Upper lobe of left lung (tissue), 6 donors: ENCODE data around the gene CHD5. TPM values are rescaled to one million over a fixed set of nuclear protein-coding genes. Genes with fewer than 3 reads are reported as not detected.
A peak's percentile ranks its signal among the peaks of the same experiment; 100 is the strongest.

ENCODE experiments used
- ATAC-seq, 2 donors: fragments of 200-7000 bp; cut with Tn5 transposase; one replicate each; pipeline ENCODE4 v1.9.1; 2022; ENCODE audit warnings: mild to moderate bottlenecking in 2 of 2, moderate library complexity in 2 of 2; ENCODE audit not compliant: low FRiP score in 2 of 2
- DNase-seq, 2 donors: peaks; one replicate each; pipeline ENCODE4 v3.0.0-alpha.2; 2019 to 2020
- H3K27ac ChIP-seq, 4 donors: fragments of 200-600 bp; sonication (generic); one replicate each; pipeline ENCODE4 v1.5.1; 2016 to 2019
- H3K27me3 ChIP-seq, 4 donors: fragments of 200-600 bp; sonication (generic); one replicate each; pipeline ENCODE4 v1.5.1; 2017 to 2019
- H3K36me3 ChIP-seq, 4 donors: fragments of 200-600 bp; sonication (generic); one replicate each; pipeline ENCODE4 v1.5.1; 2016 to 2019
- H3K4me1 ChIP-seq, 4 donors: fragments of 200-600 bp; sonication (generic); one replicate each; pipeline ENCODE4 v1.5.1; 2018 to 2019
- H3K4me3 ChIP-seq, 4 donors: fragments of 200-600 bp; sonication (generic); one replicate each; pipeline ENCODE4 v1.5.1; 2017 to 2019; ENCODE audit warnings: mild to moderate bottlenecking in 2 of 4, moderate library complexity in 1 of 4
- H3K9me3 ChIP-seq, 4 donors: fragments of 200-600 bp; sonication (generic); one replicate each; pipeline ENCODE4 v1.5.1; 2018 to 2019
- EP300 ChIP-seq, 4 donors: sonication (generic); formaldehyde crosslinking; IDR thresholded peaks; one replicate each; pipeline ENCODE4 v1.5.1; 2017; ENCODE audit warnings: antibody characterized with exemption in 4 of 4, control low read depth in 2 of 4
- POLR2A ChIP-seq, 4 donors: fragments of 450-650 bp; IDR thresholded peaks; one replicate each; pipeline ENCODE4 v1.5.1; 2016 to 2017; ENCODE audit warnings: antibody characterized with exemption in 4 of 4, mild to moderate bottlenecking in 2 of 4
- POLR2AphosphoS5 ChIP-seq, 2 donors: sonication (generic); formaldehyde crosslinking; IDR thresholded peaks; one replicate each; pipeline ENCODE4 v1.5.1; 2017; ENCODE audit warnings: antibody characterized with exemption in 2 of 2
- WGBS, 2 donors: methylation state at CpG; one replicate each; pipeline ENCODE4 v1.1.5; 2017 to 2018; 5-methylcytosine and 5-hydroxymethylcytosine counted together
- total RNA-seq, 6 donors: library from RNA; depleted of rRNA in 4 of 6; stranded (reverse); fragments of >200 nt in 4 of 6; gene quantifications; one replicate each; pipeline versions ENCODE4 v1.1.0 to v1.2.1, GENCODE V29; 2016 to 2021
- TF ChIP-seq, protein P1 (sequence below), 6 experiments: fragments of 450-650 bp in 4 of 6; fragments of 200-600 bp in 2 of 6; sonication (generic) in 2 of 6; IDR thresholded peaks; one replicate each; pipeline ENCODE4 v1.5.1; 2016 to 2019; ENCODE audit warnings: antibody characterized with exemption in 6 of 6
- donor health status: DM: no; HTN: no; CAD: no; lungs with moderate emphysema.
- donor health status: DM: no; HTN: yes; CAD: no; lungs with severe emphysema.

CHD5 gene
- total RNA-seq, 6 donors from 2014 or later, result 0.14 to 1.3 (median 0.25) TPM

DNA sequence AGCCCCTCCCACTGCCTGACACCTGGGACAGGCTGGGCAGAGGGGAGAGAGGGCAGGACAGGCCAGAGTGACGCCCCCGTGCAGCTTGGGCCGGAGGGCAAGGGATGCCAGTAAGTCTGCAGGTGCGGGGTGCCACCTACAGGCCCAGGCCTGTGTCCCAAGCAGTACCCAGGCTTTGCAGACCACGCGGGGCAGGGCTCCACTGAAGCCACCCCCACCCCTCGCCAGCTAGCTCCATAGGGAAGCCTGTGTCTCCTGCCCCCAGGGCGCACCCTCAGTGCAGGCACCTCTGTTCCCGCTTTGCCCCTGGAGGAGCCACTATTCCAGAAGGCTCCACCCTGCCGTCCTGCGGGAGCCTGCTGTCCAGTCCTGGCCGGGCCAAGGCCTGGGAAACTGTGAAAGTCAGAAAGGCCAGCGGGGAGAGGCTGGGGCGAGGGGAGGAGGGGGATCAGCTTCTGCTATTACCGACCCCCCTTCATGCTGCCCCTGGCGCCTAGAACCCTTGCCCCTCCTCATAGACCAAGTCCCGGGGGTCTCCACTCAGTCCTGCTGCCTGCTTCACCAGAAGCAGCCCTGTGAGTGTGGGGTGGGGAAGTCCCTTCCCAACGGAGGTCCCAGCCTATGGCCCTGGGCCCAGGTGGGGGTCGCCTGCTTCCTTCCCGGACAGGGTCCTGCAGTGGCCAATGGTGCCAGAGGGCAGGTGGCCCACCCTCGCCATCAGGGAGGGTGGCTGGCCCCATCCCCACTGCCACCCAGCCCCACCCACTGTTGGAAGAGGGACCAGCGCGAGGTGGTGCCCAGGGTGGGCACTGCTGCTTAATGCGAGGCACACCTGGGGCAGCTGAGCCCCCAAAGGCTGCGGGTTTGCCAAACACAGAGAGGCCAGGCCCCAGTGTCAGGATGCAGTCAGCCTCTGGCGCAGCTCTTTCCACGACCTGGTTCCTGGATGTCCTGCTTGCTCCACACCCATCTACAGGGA lies 80.0 kb downstream of the CHD5 start:
- Histone ChIP-seq H3K27ac (no peak overlapping the region), H3K27me3 (no peaks in the 10 kb centered on the region), H3K9me3 (no peaks in the 10 kb centered on the region), H3K4me3 (no peak overlapping the region), H3K4me1 (no peaks in the 10 kb centered on the region), H3K36me3 (peaks cover 0 to 9% (median 0%) of the 10 kb centered on the region in 4 donors)
- WGBS, 2 donors, result 58 to 70% methylated on average over 6 to 26 of the region's 27 CpGs
- ATAC-seq, result no peak
- TF ChIP-seq, protein P1, sequence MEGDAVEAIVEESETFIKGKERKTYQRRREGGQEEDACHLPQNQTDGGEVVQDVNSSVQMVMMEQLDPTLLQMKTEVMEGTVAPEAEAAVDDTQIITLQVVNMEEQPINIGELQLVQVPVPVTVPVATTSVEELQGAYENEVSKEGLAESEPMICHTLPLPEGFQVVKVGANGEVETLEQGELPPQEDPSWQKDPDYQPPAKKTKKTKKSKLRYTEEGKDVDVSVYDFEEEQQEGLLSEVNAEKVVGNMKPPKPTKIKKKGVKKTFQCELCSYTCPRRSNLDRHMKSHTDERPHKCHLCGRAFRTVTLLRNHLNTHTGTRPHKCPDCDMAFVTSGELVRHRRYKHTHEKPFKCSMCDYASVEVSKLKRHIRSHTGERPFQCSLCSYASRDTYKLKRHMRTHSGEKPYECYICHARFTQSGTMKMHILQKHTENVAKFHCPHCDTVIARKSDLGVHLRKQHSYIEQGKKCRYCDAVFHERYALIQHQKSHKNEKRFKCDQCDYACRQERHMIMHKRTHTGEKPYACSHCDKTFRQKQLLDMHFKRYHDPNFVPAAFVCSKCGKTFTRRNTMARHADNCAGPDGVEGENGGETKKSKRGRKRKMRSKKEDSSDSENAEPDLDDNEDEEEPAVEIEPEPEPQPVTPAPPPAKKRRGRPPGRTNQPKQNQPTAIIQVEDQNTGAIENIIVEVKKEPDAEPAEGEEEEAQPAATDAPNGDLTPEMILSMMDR (IDR thresholded peaks at IDR 0.05), result no peak
- TF ChIP-seq EP300 (IDR thresholded peaks at IDR 0.05) (no peak), POLR2AphosphoS5 (IDR thresholded peaks at IDR 0.05) (no peak), POLR2A (IDR thresholded peaks at IDR 0.05) (no peak)
- peak in 1 of 2 donors; percentile 63 for DNase-seq

DNA sequence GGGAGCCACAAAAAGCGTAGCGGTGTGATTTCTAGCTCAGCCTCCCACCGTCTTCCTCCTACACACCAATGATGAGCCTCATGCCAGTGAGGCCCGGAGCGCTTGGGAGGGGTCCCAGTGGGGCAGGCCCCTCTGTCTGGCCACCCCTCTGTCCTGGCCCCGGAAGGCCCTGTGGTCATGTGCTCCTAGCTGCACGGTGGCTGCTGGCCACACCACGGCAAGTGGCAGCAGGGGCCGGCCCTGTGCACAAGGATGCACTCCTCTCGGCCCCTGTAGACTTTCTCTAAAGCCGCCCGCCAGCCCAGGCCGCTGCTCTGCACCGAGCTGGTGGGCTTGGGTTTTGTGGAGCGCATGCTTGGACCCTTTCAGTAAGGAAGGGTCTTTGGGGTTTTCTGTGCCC lies 80.8 kb downstream of the CHD5 start:
- H3K36me3 ChIP-seq, result peaks cover 0 to 9% (median 2%) of the 10 kb centered on the region in 4 donors
- peak in 1 of 2 donors; percentile 70 for DNase-seq

DNA sequence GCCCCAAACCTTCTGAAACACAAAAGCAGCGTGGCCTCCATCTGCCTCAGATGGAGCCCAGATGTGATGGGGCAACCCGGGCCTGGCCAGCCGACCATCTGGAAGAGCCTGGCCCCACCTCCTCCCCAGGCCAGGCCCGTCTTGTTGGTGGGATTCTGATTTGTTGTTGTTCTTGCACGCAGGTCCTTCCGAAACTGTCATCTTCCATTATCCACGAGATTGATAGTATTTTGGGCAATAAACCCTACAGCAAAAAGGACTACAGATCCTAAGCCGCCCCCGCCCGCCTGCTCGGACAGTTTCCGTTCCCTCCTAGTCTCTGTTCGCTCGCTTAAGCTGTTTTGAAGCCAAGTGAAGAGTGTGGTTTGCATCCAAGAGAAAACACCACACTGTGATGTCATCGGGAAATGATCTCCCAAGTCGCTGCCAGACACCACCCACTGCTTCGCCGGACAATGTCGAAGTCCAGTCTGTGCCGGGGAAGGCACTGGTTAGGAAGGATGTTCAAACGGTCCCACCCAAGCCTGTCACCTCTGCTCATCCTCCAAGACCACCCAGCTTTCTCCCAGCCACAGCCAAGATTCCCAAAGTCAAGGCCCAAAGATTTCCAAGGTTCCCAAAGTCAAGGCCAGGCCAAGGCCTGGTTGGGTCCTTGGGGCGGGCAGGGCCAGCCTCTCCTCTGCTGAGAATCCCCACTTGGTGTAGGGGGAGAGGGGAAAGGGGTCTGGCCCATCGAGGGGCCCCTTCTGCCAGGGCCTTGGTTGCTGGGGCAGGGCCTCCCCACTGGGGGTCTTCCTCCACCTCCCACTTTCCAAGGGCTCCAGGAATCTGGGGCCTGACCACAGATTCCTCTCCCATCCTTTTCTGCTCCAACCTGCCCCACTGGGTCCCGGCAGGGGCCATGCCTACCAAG lies 81.6 kb downstream of the CHD5 start:
- TF ChIP-seq POLR2A (IDR thresholded peaks at IDR 0.05), result no peak
- TF ChIP-seq, protein P1 (IDR thresholded peaks at IDR 0.05), result no peak
- no peak for TF ChIP-seq POLR2AphosphoS5 (IDR thresholded peaks at IDR 0.05)
- no peak for TF ChIP-seq EP300 (IDR thresholded peaks at IDR 0.05)
- H3K27ac ChIP-seq, result no peak overlapping the region
- H3K9me3 ChIP-seq, result no peaks in the 10 kb centered on the region
- WGBS, 2 donors, result 79 to 86% methylated on average over 20 to 24 of the region's 24 CpGs
- DNase-seq (peak in 1 of 2 donors; percentile 44), ATAC-seq (peak in 1 of 2 donors; percentile 78)
- H3K27me3 ChIP-seq, result no peaks in the 10 kb centered on the region
- H3K4me1 ChIP-seq, result no peaks in the 10 kb centered on the region
- no peak overlapping the region for H3K4me3 ChIP-seq
- peaks cover 0 to 9% (median 2%) of the 10 kb centered on the region in 4 donors for H3K36me3 ChIP-seq

More for the DNA sequence above, 80.8 kb downstream of the CHD5 start:
- ATAC-seq, result no peak
- 89 to 92% methylated on average over 8 to 9 of the region's 15 CpGs for WGBS, 2 donors
- TF ChIP-seq EP300 (IDR thresholded peaks at IDR 0.05), result no peak
- no peak for TF ChIP-seq POLR2A (IDR thresholded peaks at IDR 0.05)
- no peak for TF ChIP-seq POLR2AphosphoS5 (IDR thresholded peaks at IDR 0.05)
- TF ChIP-seq, protein P1 (IDR thresholded peaks at IDR 0.05), result no peak
- no peak overlapping the region for H3K27ac ChIP-seq
- H3K27me3 ChIP-seq, result no peaks in the 10 kb centered on the region
- no peaks in the 10 kb centered on the region for H3K9me3 ChIP-seq
- H3K4me3 ChIP-seq, result no peak overlapping the region
- H3K4me1 ChIP-seq, result no peaks in the 10 kb centered on the region

- Histone ChIP-seq H3K27ac (no peak overlapping the region), H3K27me3 (no peaks in the 10 kb centered on the region), H3K4me1 (no peaks in the 10 kb centered on the region), H3K4me3 (no peak overlapping the region), H3K9me3 (no peaks in the 10 kb centered on the region), H3K36me3 (peaks cover 0 to 9% (median 4%) of the 10 kb centered on the region in 4 donors)
- peak in 1 of 2 donors; percentile 56 for DNase-seq
- WGBS, 2 donors, result 76 to 84% methylated on average over 17 of the region's 17 CpGs
- TF ChIP-seq POLR2AphosphoS5 (IDR thresholded peaks at IDR 0.05) (no peak), POLR2A (IDR thresholded peaks at IDR 0.05) (no peak), EP300 (IDR thresholded peaks at IDR 0.05) (no peak)
- TF ChIP-seq, protein P1 (IDR thresholded peaks at IDR 0.05), result no peak
- ATAC-seq, result no peak
Observed at GRCh38 chr1:6097824-6098223, 82.3 kb downstream of the CHD5 start.
